Neural cell (in vitro differentiated cells): ENCODE measurements around the gene SCNN1G. TPM values are rescaled to one million over a fixed set of nuclear protein-coding genes. Genes with fewer than 3 reads are reported as not detected.

Source experiments
- H2AFZ ChIP-seq: fragments of 200-600, 300-800 bp; sonication (generic), shearing (Covaris generic); 2 replicates; pipeline ENCODE4 v1.6.0; 2014; ENCODE audit warnings: low read depth, mild to moderate bottlenecking, antibody characterized with exemption, low read length, moderate library complexity
- H3F3A ChIP-seq: fragments of 200-600 bp; shearing (Covaris generic); 2 replicates; pipeline ENCODE4 v1.6.1; 2016; ENCODE audit warnings: mild to moderate bottlenecking, moderate library complexity, mixed read lengths, antibody characterized with exemption, low read length; ENCODE audit not compliant: insufficient read depth, poor library complexity, severe bottlenecking
- H3K27ac ChIP-seq: fragments of 200-600, 300-800 bp; sonication (generic), shearing (Covaris generic); 2 replicates; pipeline ENCODE4 v1.5.1; 2014; ENCODE audit warnings: mild to moderate bottlenecking, low read length, moderate library complexity
- H3K27me3 ChIP-seq: fragments of 300-800, 200-600 bp; sonication (generic), shearing (Covaris generic); 2 replicates; pipeline ENCODE4 v1.6.0; 2014; ENCODE audit warnings: mild to moderate bottlenecking, low read depth, low read length, moderate library complexity; ENCODE audit not compliant: insufficient read depth
- H3K36me3 ChIP-seq: fragments of 300-800, 200-600 bp; sonication (generic), shearing (Covaris generic); 2 replicates; pipeline ENCODE4 v1.5.1; 2014; ENCODE audit warnings: mild to moderate bottlenecking, antibody characterized with exemption, low read length, moderate library complexity; ENCODE audit not compliant: insufficient read depth
- H3K4me2 ChIP-seq: fragments of 300-800, 200-600 bp; sonication (generic), shearing (Covaris generic); 2 replicates; pipeline ENCODE4 v1.6.0; 2014; ENCODE audit warnings: mild to moderate bottlenecking, low read length
- H3K4me3 ChIP-seq: fragments of 300-800, 200-600 bp; sonication (generic), shearing (Covaris generic); 2 replicates; pipeline ENCODE4 v1.5.1; 2014; ENCODE audit warnings: mild to moderate bottlenecking, low read length, moderate library complexity
- H3K79me2 ChIP-seq: fragments of 200-600 bp; shearing (Covaris generic); replicated peaks from 2 replicates; pipeline ENCODE4 v1.6.0; 2014; ENCODE audit warnings: mild to moderate bottlenecking, low read length, moderate library complexity; ENCODE audit not compliant: insufficient read depth
- H3K9ac ChIP-seq: fragments of 300-800, 200-600 bp; sonication (generic), shearing (Covaris generic); 2 replicates; pipeline ENCODE4 v1.6.1; 2016; ENCODE audit warnings: mild to moderate bottlenecking, low read length, mixed read lengths
- H3K9me2 ChIP-seq: fragments of 200-600 bp; shearing (Covaris generic); 2 replicates; pipeline ENCODE4 v1.6.1; 2016; ENCODE audit warnings: mild to moderate bottlenecking, low read length, mixed read lengths; ENCODE audit not compliant: insufficient read depth
- H3K9me3 ChIP-seq: fragments of 200-600, 300-800 bp; sonication (generic), shearing (Covaris generic); 2 replicates; pipeline ENCODE4 v1.6.1; 2016; ENCODE audit warnings: mild to moderate bottlenecking, mixed run types, low read length, moderate library complexity, mixed read lengths
- H4K20me1 ChIP-seq: fragments of 200-600 bp; shearing (Covaris generic); 2 replicates; pipeline ENCODE4 v1.6.1; 2016; ENCODE audit warnings: mild to moderate bottlenecking, mixed run types; ENCODE audit not compliant: insufficient read depth
- CTCF ChIP-seq: fragments of 450-650 bp; IDR thresholded peaks from 2 replicates; pipeline ENCODE4 v1.5.1; 2014; ENCODE audit warnings: antibody characterized with exemption, mild to moderate bottlenecking, moderate library complexity; ENCODE audit not compliant: poor library complexity, severe bottlenecking
- EP300 ChIP-seq: fragments of 450-650 bp; conservative IDR thresholded peaks from 2 replicates; pipeline ENCODE4 v1.6.1; 2014; ENCODE audit warnings: antibody characterized with exemption, mild to moderate bottlenecking, moderate library complexity; ENCODE audit not compliant: poor library complexity, severe bottlenecking
- EZH2 ChIP-seq: fragments of 200-600, 300-800 bp; shearing (Covaris generic), sonication (generic); IDR thresholded peaks from 2 replicates; pipeline ENCODE4 v1.6.1; 2014; ENCODE audit warnings: antibody characterized with exemption, low read length, borderline replicate concordance, mild to moderate bottlenecking; ENCODE audit not compliant: insufficient read depth, poor library complexity, severe bottlenecking
- MXI1 ChIP-seq: fragments of 450-650 bp; conservative IDR thresholded peaks from 2 replicates; pipeline ENCODE4 v1.6.1; 2014; ENCODE audit warnings: antibody characterized with exemption, mild to moderate bottlenecking; ENCODE audit not compliant: poor library complexity, severe bottlenecking
- POLR2AphosphoS5 ChIP-seq: IDR thresholded peaks from 2 replicates; pipeline ENCODE4 v1.6.1; 2012
- RAD21 ChIP-seq: fragments of 450-650 bp; conservative IDR thresholded peaks from 2 replicates; pipeline ENCODE4 v1.6.1; 2014; ENCODE audit warnings: antibody characterized with exemption, mild to moderate bottlenecking, moderate library complexity
- REST ChIP-seq: IDR thresholded peaks from 2 replicates; pipeline ENCODE4 v1.6.1; 2012; ENCODE audit warnings: borderline replicate concordance
- SMC3 ChIP-seq: fragments of 450-650 bp; conservative IDR thresholded peaks from 2 replicates; pipeline ENCODE4 v1.6.1; 2014; ENCODE audit warnings: antibody characterized with exemption, mild to moderate bottlenecking, moderate library complexity; ENCODE audit not compliant: poor library complexity
- TAF1 ChIP-seq: IDR thresholded peaks from 2 replicates; pipeline ENCODE4 v1.6.1; 2012; ENCODE audit warnings: low read depth
- polyA plus RNA-seq: library from polyadenylated mRNA; depleted of rRNA; stranded (reverse); fragments of >200 nt; gene quantifications from 2 replicates; pipeline ENCODE4 v1.2.3, GENCODE V29; 2014

SCNN1G gene
- polyA plus RNA-seq, 1 donor from 2014 or later: not detected

- Histone ChIP-seq H3K9ac (no peak overlapping the region), H3K9me3 (no peaks in the 10 kb centered on the region), H3F3A (no peaks in the 10 kb centered on the region), H3K36me3 (no peaks in the 10 kb centered on the region), H3K9me2 (no peaks in the 10 kb centered on the region), H3K79me2 (no peaks in the 10 kb centered on the region), H3K4me3 (no peak overlapping the region), H3K27ac (no peak overlapping the region), H2AFZ (no peak overlapping the region), H3K27me3 (no peaks in the 10 kb centered on the region), H3K4me2 (no peak overlapping the region), H4K20me1 (no peaks in the 10 kb centered on the region)
- TF ChIP-seq TAF1: no peak
- no peak for TF ChIP-seq EZH2
- TF ChIP-seq CTCF: no peak
- TF ChIP-seq MXI1: no peak
- no peak for TF ChIP-seq SMC3
Observed at GRCh38 chr16:23206986-23207385, 24.4 kb downstream of the SCNN1G start.

- TF ChIP-seq POLR2AphosphoS5: no peak
- TF ChIP-seq MXI1: no peak
- TF ChIP-seq REST: no peak
- no peak for TF ChIP-seq SMC3
- no peak for TF ChIP-seq TAF1
- TF ChIP-seq CTCF: no peak
- TF ChIP-seq EP300: no peak
- no peak for TF ChIP-seq RAD21
- TF ChIP-seq EZH2: no peak
- Histone ChIP-seq H3K9me3 (no peaks in the 10 kb centered on the region), H3K9me2 (no peaks in the 10 kb centered on the region), H3K4me3 (no peak overlapping the region), H3K27ac (no peak overlapping the region), H3K27me3 (no peaks in the 10 kb centered on the region), H2AFZ (no peak overlapping the region), H3K36me3 (no peaks in the 10 kb centered on the region), H4K20me1 (no peaks in the 10 kb centered on the region), H3F3A (no peaks in the 10 kb centered on the region), H3K9ac (no peak overlapping the region), H3K4me2 (no peak overlapping the region), H3K79me2 (no peaks in the 10 kb centered on the region)
Observed at GRCh38 chr16:23207485-23207884, 24.9 kb downstream of the SCNN1G start.
